NCI-H748 treated with DMSO at 0.1 percent for 48 hours (cell line): ENCODE measurements around the gene CDC42EP4.
"Not testable (repeated sequence)": the region's sequence is repeated elsewhere in the genome, so short reads cannot be mapped to it uniquely, and the experiment has no call there.

Experiments used
- DNase-seq: peaks from one replicate; lab custom pipeline; 2025; lab: John Stamatoyannopoulos, UW

The CDC42EP4 gene

DNA sequence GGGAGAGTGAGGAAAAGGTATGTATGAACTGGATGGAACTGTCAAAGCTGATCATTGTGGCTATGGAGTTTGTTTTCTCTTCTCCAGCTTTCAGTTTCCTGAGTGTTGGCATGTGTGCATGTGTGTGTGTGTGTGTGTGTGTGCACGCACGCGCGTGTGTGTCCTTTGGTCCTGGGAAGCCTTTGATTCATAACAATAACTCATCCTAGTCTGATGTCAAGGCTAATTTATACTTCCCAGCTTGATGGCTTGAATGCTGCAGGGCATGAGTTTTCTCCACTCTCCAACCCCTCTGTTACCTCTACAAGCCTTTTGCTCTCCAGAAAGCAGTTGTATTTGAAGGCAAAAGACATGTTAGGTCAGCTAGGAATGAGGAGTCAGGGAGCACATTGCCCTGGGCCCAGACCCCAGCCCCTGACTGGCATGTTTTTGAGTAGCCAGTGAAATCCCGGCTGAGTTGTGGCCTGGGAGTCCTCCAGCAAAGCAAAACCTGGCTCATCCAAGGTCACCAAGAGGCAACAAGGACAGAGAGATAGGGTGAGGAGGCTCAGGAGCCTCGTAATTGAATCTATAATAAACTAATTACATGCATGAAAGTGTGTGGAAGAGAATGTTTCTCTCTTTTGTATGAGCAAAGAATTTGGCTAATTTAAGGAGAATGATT is 8.9 kb upstream of the CDC42EP4 start:
- DNase-seq = no peak

DNA sequence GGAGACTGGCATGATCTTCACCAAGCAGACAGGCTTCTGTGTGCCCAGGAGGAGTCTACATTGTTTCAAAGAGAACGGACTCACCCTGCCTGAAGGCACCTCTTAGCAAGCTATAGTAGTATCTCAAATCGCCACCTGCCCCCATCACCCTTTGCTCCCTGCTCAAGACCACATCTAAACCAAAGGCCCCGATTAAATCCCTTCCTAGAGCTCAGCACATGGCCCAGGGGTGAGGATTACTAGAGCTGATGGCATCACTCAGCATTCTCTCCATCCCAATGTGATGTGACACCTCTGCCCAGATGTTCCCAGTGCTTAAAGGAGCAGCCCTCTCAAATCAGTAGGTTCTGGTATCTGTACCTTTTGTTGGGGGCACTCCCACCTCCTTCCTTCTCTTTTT is 8.0 kb upstream of the CDC42EP4 start:
- DNase-seq = no peak

DNA sequence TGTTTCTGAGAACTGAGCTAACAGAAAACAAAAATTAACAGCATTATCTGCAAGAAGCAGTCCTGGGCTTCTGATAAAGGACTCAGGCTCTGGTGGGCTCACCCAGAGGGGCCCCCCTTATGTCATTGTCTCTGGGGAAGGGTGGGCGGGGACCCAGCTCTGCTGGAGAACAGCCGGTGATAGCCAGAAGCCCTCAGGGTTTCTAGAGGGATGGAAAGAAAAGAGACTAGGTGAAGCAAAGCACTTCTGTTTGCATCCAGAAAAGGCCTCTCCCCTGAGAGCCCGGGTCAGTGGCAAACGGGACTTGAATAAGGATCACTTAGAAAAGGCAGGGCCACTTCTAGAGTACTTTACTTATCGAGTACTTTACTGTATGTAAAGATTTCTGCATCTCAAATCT is 7.0 kb upstream of the CDC42EP4 start:
- DNase-seq = no peak

DNA sequence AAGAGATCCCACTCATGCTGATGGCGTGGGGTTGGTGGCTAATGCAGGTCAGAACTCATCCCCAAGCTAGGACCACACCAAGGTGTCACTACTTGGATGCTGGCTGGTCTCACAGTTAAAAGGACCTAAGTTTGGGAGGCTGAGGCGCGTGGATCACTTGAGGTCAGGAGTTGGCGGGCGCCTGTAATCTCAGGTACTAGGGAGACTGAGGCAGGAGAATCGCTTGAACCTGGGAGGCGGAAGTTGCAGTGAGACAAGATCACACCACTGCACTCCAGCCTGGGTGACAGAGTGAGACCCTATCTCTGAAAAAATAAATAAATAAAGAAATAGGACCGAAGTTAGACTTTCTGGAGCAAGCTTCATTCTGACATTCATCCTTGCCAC is 6.6 kb upstream of the CDC42EP4 start:
- no peak for DNase-seq

DNA sequence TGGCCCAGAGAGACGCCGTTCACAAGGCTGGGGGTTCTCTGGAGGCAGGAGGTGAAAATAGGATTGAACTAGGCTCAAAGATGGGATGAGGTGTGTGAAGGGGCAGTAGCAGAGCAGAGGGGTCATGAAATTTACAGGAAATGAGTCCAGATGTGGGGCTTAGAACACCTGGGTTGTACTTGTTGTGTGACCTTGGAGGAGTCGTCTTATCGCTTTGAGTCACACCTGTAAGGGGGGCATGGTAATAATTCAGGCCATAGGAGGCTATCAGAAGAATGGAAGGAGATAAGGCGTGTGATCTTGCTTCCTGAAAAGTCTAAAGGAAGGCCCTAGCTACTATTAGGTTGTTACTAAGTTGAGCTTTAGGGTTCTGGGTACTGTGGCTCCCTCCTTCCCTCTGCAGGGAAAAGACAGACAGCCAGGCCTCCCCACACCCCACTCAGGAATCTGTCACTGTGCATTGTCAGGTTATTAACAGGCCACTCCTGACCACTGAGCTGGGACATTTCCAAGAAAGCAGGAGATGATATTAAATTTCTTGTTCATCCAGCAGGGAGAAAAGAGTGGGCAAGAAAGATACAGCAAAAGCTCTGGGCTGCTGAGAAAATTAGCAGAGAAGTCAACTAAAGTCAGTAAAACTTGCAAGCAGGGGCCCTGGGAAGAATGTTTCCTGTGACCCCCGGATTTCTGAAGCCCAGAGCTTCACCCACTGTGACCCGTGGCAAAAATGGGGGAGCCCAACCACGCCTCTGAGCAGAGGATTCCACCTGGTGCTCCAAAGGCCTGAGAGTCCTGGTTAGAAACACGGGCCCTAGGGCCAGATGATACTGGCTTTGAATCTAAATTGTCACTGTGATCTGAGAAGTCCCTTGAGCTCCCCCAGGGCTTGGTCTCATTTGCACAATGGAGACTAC is 6.0 kb upstream of the CDC42EP4 start:
- no peak for DNase-seq

DNA sequence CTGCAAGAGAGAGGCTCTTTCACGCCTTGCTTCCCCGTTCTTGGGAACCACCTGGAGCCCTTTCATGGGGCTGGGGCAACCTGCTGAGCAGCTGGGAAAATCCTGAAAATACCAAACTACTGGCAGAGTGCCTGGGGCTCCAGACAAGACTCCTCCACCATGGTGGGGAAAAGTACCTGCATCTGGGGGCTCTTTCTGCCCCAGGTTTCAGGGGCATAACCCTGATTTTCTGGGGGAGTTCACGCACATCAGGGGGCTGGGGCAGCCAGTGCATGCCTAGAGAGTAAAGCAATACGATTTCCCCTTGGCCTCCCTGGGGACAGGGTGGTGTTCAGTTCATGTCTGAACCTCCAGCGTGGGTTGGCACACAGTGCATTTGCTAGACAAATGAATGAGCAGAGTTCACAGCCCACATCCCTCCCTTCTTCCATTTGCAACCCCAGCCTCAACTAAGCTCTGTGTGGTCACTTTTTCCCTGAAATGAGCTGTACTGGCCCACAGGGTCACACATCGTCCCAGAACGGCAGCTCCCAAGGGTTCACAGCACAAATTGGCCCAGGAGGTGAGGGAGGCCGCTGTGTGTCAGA is 5.2 kb upstream of the CDC42EP4 start:
- no peak for DNase-seq

DNA sequence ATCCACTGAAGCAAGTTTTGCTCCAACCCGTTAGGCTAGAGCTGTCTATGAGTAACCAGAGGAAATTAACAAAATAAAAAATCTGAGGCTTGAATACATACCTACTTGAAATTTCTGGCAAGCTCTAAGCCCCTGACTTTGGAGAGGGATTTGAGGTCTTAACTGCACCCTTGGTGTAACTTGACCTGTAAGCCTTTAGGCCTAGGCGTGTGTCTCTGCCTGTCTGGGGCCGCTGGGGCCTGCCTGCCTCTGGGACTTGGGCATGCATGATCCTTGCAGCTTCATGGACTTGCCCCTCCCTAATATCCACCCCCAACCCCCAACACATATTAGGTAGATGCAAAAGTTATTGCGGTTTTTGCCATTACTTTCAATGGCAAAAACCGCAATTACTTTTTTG is 3.7 kb upstream of the CDC42EP4 start:
- DNase-seq = no peak

DNA sequence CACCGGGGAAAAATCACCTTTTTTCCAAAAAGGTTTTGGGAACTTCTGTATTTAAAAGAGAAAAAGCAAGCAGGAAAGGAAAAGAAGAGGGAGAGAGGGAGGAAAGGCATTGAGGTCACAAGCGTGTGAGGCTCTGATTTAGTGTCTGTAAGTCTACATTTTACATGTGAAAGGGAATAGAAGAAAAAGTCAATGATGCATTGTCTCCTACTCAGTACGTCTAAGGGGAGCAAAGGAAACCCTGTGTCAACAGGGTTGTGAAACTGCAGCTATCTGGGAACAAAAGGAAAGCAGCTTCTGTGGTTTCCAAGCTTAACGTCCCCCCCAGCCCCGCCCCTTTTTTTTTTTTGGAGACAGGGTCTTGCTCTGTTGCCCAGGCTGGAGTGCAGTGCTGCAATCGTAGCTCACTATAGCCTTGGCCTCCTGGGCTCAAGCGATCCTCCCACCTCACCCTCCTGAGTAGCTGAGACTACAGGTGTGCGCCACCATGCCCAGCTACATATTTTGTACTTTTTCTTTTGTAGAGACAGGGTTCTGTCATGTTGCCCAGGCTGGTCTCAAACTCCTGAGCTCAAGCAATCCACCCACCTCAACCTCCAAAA is 1.8 kb upstream of the CDC42EP4 start:
- DNase-seq = no peak

DNA sequence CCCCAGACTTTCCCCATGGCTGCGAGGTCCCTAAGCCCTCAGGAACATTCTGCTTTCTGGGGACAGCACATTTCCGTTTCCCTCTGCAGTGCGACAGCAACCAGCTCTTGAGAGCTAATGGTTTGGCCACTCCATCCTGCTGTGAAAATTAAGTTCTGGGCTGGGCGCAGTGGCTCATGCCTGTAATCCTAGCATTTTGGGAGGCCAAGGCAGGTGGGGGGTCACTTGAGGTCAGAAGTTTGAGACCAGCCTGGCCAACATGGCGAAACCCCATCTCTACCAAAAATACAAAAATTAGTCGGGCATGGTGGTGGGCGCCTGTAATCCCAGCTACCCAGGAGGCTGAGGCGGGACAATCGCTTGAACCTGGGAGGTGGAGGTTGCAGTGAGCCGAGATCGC is 1.1 kb upstream of the CDC42EP4 start:
- DNase-seq = not testable (repeated sequence)

DNA sequence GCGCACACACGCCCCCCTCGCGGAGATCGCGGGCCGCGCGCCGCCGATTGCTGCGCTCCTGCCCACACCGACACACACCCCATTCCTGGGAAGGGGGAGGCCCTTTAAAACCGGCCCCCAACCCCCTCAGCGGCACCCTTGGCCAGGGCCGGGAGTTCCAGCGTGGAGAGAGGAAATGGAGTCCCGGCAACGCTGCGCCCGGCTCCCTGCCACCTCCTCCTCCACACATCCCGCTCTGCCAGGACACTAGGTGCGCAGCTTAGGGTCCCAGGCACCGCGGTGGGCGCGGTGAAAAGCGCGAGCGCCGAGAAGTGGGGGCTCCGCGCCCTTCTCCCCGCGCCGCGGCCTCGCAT is 397 bp downstream of the CDC42EP4 start:
- no peak for DNase-seq

DNA sequence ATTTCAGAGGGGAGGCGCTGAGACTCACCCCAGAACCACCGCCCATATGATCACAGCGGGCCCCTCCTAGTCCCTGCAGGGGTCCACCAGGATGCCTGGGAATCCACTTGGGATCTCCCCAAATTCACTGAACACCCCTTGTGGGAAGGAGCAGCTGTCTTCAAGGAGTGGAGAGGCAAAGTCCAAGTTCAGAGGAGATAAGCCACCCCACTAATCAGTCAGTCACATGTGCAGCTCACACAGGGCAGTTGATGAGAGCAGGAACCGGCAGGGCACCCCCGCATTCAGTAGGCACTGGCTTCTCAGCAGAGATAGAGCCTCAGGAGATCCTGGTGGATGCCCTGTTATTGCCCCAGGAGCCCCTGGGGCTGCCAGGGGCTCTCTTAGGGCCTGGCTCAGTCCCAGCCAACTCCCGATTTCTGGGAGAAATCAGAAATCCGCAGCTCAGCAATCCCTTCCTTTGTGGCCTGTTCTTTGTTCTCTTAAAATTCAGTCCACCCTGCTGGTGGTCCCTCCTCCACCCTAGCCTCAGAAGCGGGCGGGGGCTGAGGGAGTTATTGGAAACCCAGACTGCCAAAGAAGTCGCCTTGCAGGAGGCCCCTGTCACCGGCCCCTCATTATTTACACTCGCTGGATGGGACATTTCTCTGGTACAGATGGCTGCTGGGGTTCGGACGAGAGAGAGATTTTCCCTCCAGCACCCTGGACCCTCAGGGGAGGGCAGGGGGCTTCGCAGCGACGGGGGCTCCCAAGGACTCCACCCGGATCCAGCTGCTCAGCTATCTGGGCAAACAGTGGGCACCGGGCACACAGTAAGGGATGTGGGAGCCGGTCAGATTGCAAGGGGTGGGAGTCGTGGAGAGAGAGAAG is 1.8 kb downstream of the CDC42EP4 start:
- no peak for DNase-seq

DNA sequence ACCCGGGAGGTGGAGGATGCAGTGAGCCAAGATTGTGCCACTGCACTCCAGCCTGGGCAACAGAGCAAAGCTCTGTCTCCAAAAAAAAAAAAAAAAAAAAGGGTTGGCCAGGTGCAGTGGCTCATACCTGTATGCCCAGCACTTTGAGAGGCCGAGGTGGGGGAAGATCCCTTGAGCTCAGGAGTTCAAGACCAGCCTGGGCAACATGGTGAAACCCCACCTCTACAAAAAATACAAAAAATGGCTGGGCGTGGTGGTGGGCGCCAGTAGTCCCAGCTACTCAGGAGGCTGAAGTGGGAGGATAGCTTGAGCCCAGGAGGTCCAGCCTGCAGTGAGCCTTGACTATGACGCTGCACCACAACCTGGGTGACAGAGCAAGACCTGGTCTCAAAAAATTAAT is 2.8 kb downstream of the CDC42EP4 start:
- not testable (repeated sequence) for DNase-seq

DNA sequence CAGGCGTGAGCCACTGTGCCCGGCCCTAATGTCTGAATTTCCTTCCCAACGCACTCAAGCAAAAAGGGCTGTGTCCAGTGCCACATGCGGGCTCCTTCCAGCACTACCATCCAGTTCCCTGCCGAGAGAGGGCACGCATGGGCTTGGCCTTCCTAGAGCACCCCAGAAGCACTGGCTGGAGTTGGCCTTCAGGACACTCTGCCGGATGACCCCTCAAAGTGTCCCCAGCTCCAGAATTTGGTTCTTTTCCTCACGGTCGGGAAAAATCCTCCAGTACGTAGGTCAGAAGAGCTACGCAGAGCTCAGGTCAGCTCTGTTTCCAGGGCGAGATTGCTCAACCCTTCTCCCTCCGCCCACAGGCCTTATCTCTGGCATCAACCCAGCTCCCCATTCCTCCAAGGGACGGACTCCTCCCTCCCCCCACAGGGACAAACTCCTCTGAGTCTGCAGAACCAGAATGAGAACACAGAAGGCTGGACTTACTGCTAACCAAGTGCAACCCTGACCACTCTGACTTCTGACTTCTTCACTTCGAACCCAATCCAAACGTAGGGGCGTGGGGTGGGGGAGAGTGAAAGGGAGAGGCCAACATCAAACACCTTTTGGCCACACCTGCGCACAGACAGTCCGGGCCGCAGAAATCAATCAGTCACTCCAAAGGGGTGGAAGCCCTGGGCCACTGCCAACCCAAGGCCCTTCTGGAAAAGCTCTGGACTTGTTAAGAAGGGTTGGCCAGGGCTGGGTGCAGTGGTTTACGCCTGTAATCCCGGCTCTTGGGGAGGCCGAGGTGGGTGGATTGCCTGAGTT is 3.6 kb downstream of the CDC42EP4 start:
- DNase-seq = no peak

DNA sequence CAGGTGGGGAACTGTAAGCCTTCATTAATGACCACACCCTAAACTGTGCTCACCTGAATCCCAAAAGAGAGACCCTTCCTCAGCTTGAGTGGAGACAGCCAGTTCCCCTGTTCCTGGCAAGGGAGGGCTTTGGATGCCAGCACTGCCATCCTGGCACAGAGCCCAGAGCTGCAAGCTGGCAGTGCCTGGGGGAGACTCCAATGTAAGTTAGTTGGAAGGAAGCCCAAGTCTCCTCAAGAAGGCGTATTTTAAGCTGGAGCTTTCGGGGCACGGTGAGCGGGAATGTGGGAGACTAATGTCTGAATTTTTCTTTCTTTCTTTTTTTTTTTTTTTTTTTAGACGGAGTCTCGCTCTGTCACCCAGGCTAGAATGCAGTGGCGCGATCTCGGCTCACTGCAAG is 4.7 kb downstream of the CDC42EP4 start:
- DNase-seq = no peak

DNA sequence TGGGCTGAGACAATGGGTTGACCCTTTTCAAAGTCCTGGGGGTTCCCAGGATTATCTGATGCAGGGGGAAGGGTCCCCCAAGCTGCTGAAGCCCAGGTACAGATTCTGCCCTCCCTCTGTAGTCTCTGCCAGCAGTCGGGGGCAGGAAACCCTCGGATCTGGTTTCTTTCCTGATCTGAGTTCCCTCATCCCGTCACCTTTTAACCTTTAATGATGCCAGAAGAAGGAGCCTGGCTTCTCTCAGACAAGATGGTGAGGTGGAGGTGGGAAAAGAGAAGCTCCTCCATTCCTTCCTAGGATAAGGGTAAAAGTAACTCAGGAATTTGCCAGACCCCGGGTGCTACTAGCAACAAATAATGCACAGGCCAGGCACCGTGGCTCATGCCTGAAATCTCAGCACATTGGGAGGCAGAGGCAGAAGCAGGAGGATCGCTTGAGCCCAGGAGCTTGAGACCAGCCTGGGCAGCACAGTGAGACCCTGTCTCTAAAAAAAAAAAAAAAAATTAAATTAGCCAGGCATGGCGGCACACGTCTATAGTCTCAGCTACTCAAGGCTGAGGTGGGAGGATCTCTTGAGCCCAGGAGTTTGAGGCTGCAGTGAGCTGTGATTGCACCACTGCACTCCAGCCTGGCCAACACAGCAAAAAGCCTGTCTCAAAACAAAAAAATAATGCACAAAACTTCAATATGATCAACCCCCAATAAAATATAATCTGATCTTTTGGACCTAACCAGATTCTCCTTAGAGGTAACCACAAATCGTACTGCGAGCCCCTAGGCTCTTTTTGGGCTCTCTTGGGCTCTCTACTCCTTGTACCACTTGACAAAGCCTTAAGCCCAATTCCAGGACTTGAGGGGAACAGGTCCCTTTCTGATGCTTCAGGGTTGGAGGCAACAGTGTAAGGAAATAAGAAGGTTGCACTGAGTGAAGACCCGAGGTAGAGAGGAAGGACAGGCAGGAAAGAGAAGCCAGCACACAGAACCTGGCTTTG is 5.7 kb downstream of the CDC42EP4 start:
- DNase-seq = no peak

DNA sequence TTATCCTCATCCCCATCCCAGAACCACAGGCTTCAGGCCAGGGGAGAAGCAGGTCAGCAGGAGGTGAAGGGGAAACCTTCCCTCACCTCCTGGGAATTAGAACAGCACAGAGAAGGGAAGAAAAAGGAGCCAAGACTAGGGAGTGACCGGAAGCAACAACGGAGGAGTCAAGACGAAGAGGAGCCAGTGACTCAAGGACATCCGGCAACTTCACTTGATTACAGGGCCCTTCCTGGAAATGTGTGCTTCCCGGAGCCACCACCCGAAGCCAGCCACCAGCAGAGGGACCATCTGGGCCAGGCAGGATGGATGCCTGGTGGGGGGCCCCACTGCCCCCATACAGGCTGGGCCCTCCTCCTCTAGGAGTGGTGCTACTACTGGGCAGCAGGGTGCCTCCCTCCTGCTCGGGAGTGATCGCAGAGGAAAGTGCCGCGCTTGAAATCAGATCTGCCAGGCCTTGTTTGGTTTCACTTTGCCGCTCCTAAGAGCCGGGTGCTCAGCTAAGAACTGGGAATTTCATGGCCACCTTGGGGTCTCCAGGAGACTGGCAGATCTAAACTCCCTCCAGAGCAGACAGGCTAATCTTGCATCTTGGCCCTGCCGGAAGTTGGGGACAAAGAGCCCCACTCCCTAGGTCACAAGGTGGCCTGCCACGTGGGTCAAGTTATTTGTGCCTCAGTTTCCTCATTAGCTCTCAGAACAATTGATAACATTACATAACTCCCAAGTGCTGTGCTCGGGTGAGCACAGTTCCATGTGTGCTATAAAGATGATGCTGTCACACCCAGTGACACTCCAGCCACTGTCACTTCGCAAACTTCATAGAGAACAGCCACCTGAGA is 6.6 kb downstream of the CDC42EP4 start:
- no peak for DNase-seq

DNA sequence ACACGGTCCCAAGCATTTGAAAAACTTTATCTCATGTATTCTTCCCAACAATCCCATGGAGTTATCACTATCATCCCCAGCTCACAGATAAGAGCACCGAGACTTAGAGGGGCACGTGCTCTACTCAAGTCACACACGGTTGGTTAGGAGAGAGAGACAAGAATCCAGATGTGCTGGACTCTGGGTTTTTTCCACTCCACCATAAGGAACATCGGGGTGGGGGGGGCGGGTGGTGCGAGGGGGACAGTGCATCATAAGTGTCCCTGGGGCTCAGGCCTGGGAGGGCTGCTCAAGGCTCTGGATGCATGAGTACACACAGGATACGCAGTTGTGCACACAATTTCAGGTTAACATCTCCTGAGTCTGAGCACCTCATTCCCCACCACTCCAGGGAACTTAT is 7.4 kb downstream of the CDC42EP4 start:
- no peak for DNase-seq

DNA sequence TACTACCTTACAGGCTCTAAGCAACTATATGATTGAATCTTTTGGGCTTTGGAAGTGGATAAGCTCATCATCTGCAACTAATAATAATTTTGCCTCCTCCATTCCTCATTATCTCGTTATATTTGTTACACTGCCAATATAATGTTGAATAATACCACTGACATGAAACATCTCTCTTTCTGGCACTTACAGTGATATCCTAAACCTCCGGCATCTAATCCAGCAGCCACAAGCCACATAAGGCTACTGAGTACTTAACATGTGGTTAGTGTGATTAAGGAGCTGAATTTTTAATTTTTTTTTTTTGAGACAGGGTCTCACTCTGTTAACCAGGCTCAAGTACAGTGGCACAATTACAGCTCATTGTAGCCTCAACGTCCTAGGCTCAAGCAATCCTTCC is 9.6 kb downstream of the CDC42EP4 start:
- DNase-seq = no peak

DNA sequence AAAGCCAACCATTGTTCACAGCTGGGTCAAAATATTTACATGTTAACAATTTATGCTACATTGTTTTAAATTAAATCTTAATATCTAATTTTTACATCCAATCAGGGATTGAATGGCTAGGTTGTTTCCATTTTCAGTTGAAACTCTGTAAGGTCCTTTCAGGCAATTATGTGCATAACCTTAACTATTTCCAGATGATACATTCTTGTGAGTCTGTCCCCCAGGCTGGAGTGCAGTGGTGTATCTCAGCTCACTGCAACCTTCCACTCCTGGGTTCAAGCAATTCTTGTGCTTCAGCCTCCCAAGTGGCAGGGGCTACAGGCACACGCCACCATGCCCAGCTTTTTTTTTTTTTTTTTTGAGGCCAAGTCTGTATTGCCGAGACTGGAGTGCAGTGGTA is 10.4 kb downstream of the CDC42EP4 start:
- DNase-seq = no peak
